HFFc6 (cell line): Measurements from ENCODE around the gene CACNG6. TPM values are rescaled to one million over a fixed set of nuclear protein-coding genes. Genes with fewer than 3 reads are reported as not detected.

Experiments
- DNase-seq: peaks from one replicate; pipeline ENCODE4 v3.0.0-alpha.2; 2018
- H3K27ac Mint-ChIP-seq: 2 replicates; pipeline ENCODE4 v1.8.0; 2020; ENCODE audit warnings: mild to moderate bottlenecking, mixed read lengths
- H3K27me3 Mint-ChIP-seq: 2 replicates; pipeline ENCODE4 v1.8.0; 2021; ENCODE audit warnings: mild to moderate bottlenecking, moderate library complexity, mixed read lengths; ENCODE audit not compliant: insufficient read depth
- H3K36me3 Mint-ChIP-seq: 2 replicates; pipeline ENCODE4 v1.8.0; 2021; ENCODE audit warnings: low read depth, mixed read lengths
- H3K4me1 Mint-ChIP-seq: 2 replicates; pipeline ENCODE4 v1.8.0; 2020; ENCODE audit warnings: low read depth, mixed read lengths
- H3K4me3 Mint-ChIP-seq: 2 replicates; pipeline ENCODE4 v1.8.0; 2020; ENCODE audit warnings: mild to moderate bottlenecking, moderate library complexity, mixed read lengths
- H3K9me3 Mint-ChIP-seq: 2 replicates; pipeline ENCODE4 v1.8.0; 2020; ENCODE audit warnings: mild to moderate bottlenecking, mixed read lengths
- CTCF ChIP-seq: fragments of 200-600 bp; sonication (generic); IDR thresholded peaks from 2 replicates; pipeline ENCODE4 v1.5.0; 2021; ENCODE audit warnings: antibody characterized with exemption, mild to moderate bottlenecking
- total RNA-seq, 6 experiments: library from RNA; stranded (reverse); fragmentation: NEBNext Ultra II Directional; extraction: Animal tissue kit (Norgen Biotek cat#: 25700); gene quantifications; 2 replicates in 1 of 6; 3 replicates in 5 of 6; pipeline ENCODE4 v1.2.3, GENCODE V29; 2021

Gene CACNG6
- total RNA-seq, 6 experiments from 2014 or later = not detected

GRCh38 chr19:54040003-54040402 is 48.6 kb downstream of the CACNG6 start:
- peaks cover 27% of the 10 kb centered on the region for H3K4me1 Mint-ChIP-seq
- H3K4me3 Mint-ChIP-seq = no peak overlapping the region
- H3K27ac Mint-ChIP-seq = no peak overlapping the region
- H3K9me3 Mint-ChIP-seq = no peaks in the 10 kb centered on the region
- TF ChIP-seq CTCF = no peak
- H3K27me3 Mint-ChIP-seq = peaks cover 4% of the 10 kb centered on the region
- DNase-seq = no peak
- peaks cover 4% of the 10 kb centered on the region; the same call in 1 of the 2 replicates for H3K36me3 Mint-ChIP-seq

GRCh38 chr19:54041969-54042606 is 50.7 kb downstream of the CACNG6 start:
- peaks cover 10% of the 10 kb centered on the region for H3K27me3 Mint-ChIP-seq
- no peaks in the 10 kb centered on the region for H3K9me3 Mint-ChIP-seq
- H3K27ac Mint-ChIP-seq = peak overlapping the region; percentile 34; the same call in 1 of the 2 replicates
- no peaks in the 10 kb centered on the region for H3K36me3 Mint-ChIP-seq
- peak overlapping the region; percentile 60 for H3K4me3 Mint-ChIP-seq
- H3K4me1 Mint-ChIP-seq = peaks cover 11% of the 10 kb centered on the region
- no peak for TF ChIP-seq CTCF
- DNase-seq = no peak

- no peak for TF ChIP-seq CTCF
- Mint-ChIP-seq H3K4me1 (peaks cover 11% of the 10 kb centered on the region), H3K27me3 (peaks cover 10% of the 10 kb centered on the region), H3K27ac (no peak overlapping the region), H3K36me3 (no peaks in the 10 kb centered on the region), H3K9me3 (no peaks in the 10 kb centered on the region), H3K4me3 (no peak overlapping the region)
- no peak for DNase-seq
These were observed 51.6 kb downstream of the CACNG6 start for GRCh38 chr19:54042989-54043388.

- Mint-ChIP-seq H3K4me1 (peaks cover 11% of the 10 kb centered on the region), H3K36me3 (no peaks in the 10 kb centered on the region), H3K4me3 (no peak overlapping the region), H3K27ac (no peak overlapping the region), H3K9me3 (no peaks in the 10 kb centered on the region), H3K27me3 (peaks cover 10% of the 10 kb centered on the region)
- DNase-seq = no peak
- no peak for TF ChIP-seq CTCF
These were observed 54.3 kb downstream of the CACNG6 start for GRCh38 chr19:54045771-54046170.

GRCh38 chr19:54047616-54048015 is 56.2 kb downstream of the CACNG6 start:
- H3K36me3 Mint-ChIP-seq = no peaks in the 10 kb centered on the region
- no peaks in the 10 kb centered on the region for H3K4me1 Mint-ChIP-seq
- H3K27ac Mint-ChIP-seq = no peak overlapping the region
- H3K9me3 Mint-ChIP-seq = no peaks in the 10 kb centered on the region
- no peak for TF ChIP-seq CTCF
- no peak for DNase-seq
- no peak overlapping the region for H3K4me3 Mint-ChIP-seq
- peaks cover 10% of the 10 kb centered on the region for H3K27me3 Mint-ChIP-seq

Other genes starting within 250 kb of the CACNG6 start
- not detected for gene NLRP12, start 167.3 kb upstream of the CACNG6 start, total RNA-seq
- gene MYADM, start 123.8 kb upstream of the CACNG6 start, total RNA-seq = 100 to 1,000 TPM; 304 to 350 (median 316) TPM
- gene PRKCG, start 109.4 kb upstream of the CACNG6 start, total RNA-seq = under 1 TPM in 2 of 6 experiments, not detected in 4; 0.23 to 0.28 TPM
- 1 to 10 TPM in 1 of 6 experiments, under 1 TPM in 5; 0.38 to 1.2 (median 0.70) TPM for gene CACNG7, start 82.4 kb upstream of the CACNG6 start, total RNA-seq
- under 1 TPM; 0.09 to 0.48 (median 0.26) TPM for gene CACNG8, start 28.7 kb upstream of the CACNG6 start, total RNA-seq
- gene VSTM1, start 72.3 kb downstream of the CACNG6 start, total RNA-seq = 1 to 10 TPM in 4 of 6 experiments, not detected in 2; 1.5 to 2.0 (median 1.8) TPM
- not detected for gene TARM1, start 89.7 kb downstream of the CACNG6 start, total RNA-seq
- 1 to 10 TPM in 4 of 6 experiments, under 1 TPM in 2; 0.45 to 3.2 (median 2.4) TPM for gene OSCAR, start 109.2 kb downstream of the CACNG6 start, total RNA-seq
- 100 to 1,000 TPM; 114 to 173 (median 144) TPM for gene NDUFA3, start 111.2 kb downstream of the CACNG6 start, total RNA-seq
- 10 to 100 TPM in 5 of 6 experiments, 1 to 10 TPM in 1; 9.3 to 15.4 (median 14.5) TPM for gene TFPT, start 124.0 kb downstream of the CACNG6 start, total RNA-seq
- 10 to 100 TPM; 66.1 to 92.5 (median 83.6) TPM for gene PRPF31, start 124.1 kb downstream of the CACNG6 start, total RNA-seq
- gene CNOT3, start 146.1 kb downstream of the CACNG6 start, total RNA-seq = 10 to 100 TPM; 46.4 to 65.5 (median 59.6) TPM
- 1 to 10 TPM; 3.7 to 7.6 (median 6.2) TPM for gene LENG1, start 168.1 kb downstream of the CACNG6 start, total RNA-seq
- under 1 TPM; 0.43 to 0.70 (median 0.55) TPM for gene TMC4, start 181.5 kb downstream of the CACNG6 start, total RNA-seq
- gene MBOAT7, start 197.9 kb downstream of the CACNG6 start, total RNA-seq = 100 to 1,000 TPM; 263 to 354 (median 313) TPM
- gene TSEN34, start 199.7 kb downstream of the CACNG6 start, total RNA-seq = 10 to 100 TPM; 51.2 to 58.8 (median 54.4) TPM
- 1,000 to 10,000 TPM; 1,015 to 1,196 (median 1,082) TPM for gene RPS9, start 209.2 kb downstream of the CACNG6 start, total RNA-seq
- gene LILRB3, start 231.4 kb downstream of the CACNG6 start, total RNA-seq = not detected